DMS153 treated with DMSO at 0.1 percent for 48 hours (cell line): ENCODE data around the gene ZMIZ1.
A peak's percentile ranks its signal among the peaks of the same experiment; 100 is the strongest.

Experiments
- DNase-seq: peaks from one replicate; lab custom pipeline; 2025; ENCODE audit not compliant: unreplicated experiment; lab: John Stamatoyannopoulos, UW

The ZMIZ1 gene

GRCh38 chr10:79148452-79149344, 79.9 kb downstream of the ZMIZ1 start:
- no peak for DNase-seq

- DNase-seq = no peak
These were observed 80.5 kb downstream of the ZMIZ1 start for GRCh38 chr10:79149345-79149661.

- peak; percentile 69 for DNase-seq
These were observed 81.1 kb downstream of the ZMIZ1 start for GRCh38 chr10:79149662-79150443.

- no peak for DNase-seq
These were observed 81.6 kb downstream of the ZMIZ1 start for GRCh38 chr10:79150444-79150754.

GRCh38 chr10:79152423-79152817, 83.7 kb downstream of the ZMIZ1 start:
- DNase-seq = no peak

- no peak for DNase-seq
These were observed 85.0 kb downstream of the ZMIZ1 start for GRCh38 chr10:79153745-79154144.

- DNase-seq = no peak
These were observed 86.7 kb downstream of the ZMIZ1 start for GRCh38 chr10:79155301-79156081.

- no peak for DNase-seq
These were observed 87.8 kb downstream of the ZMIZ1 start for GRCh38 chr10:79156334-79157274.

- no peak for DNase-seq
These were observed 89.2 kb downstream of the ZMIZ1 start for GRCh38 chr10:79158004-79158340.

GRCh38 chr10:79158402-79159097, 89.8 kb downstream of the ZMIZ1 start:
- no peak for DNase-seq

GRCh38 chr10:79159141-79159651, 90.4 kb downstream of the ZMIZ1 start:
- DNase-seq = no peak

- no peak for DNase-seq
These were observed 91.0 kb downstream of the ZMIZ1 start for GRCh38 chr10:79159785-79160184.

- no peak for DNase-seq
These were observed 91.4 kb downstream of the ZMIZ1 start for GRCh38 chr10:79160191-79160590.

GRCh38 chr10:79161557-79161956, 92.8 kb downstream of the ZMIZ1 start:
- no peak for DNase-seq

GRCh38 chr10:79162022-79162421, 93.3 kb downstream of the ZMIZ1 start:
- DNase-seq = no peak

GRCh38 chr10:79162861-79163665, 94.3 kb downstream of the ZMIZ1 start:
- DNase-seq = no peak

- no peak for DNase-seq
These were observed 94.9 kb downstream of the ZMIZ1 start for GRCh38 chr10:79163666-79163975.

- no peak for DNase-seq
These were observed 95.3 kb downstream of the ZMIZ1 start for GRCh38 chr10:79164075-79164474.

GRCh38 chr10:79165070-79165778, 96.5 kb downstream of the ZMIZ1 start:
- no peak for DNase-seq
